ENCODE measurements around the gene FBLN2.

GRCh38 chr3:13657660-13658435 is 108.9 kb downstream of the FBLN2 start:
- TF ChIP-seq, protein P1, sequence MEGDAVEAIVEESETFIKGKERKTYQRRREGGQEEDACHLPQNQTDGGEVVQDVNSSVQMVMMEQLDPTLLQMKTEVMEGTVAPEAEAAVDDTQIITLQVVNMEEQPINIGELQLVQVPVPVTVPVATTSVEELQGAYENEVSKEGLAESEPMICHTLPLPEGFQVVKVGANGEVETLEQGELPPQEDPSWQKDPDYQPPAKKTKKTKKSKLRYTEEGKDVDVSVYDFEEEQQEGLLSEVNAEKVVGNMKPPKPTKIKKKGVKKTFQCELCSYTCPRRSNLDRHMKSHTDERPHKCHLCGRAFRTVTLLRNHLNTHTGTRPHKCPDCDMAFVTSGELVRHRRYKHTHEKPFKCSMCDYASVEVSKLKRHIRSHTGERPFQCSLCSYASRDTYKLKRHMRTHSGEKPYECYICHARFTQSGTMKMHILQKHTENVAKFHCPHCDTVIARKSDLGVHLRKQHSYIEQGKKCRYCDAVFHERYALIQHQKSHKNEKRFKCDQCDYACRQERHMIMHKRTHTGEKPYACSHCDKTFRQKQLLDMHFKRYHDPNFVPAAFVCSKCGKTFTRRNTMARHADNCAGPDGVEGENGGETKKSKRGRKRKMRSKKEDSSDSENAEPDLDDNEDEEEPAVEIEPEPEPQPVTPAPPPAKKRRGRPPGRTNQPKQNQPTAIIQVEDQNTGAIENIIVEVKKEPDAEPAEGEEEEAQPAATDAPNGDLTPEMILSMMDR (IDR thresholded peaks at IDR 0.05) = peak; percentile 94
- TF ChIP-seq ZFX (IDR thresholded peaks at IDR 0.05; ENCODE audit: borderline replicate concordance) = no peak

All from 22Rv1 (cell line).